Stimulated activated effector memory CD8-positive, alpha-beta T cell treated with anti-CD3 and anti-CD28 coated beads, Interleukin-12 subunit alpha, Interleukin-12 subunit beta, amount 100 ng/mL, for 72 hours (primary cell): ENCODE measurements around the gene HOXD9.

Source experiments
- ATAC-seq: fragments of 150-1000 bp; cut with Tn5 transposase; 2 replicates; pipeline ENCODE4 v1.10.0; 2021
- DNase-seq, 2 donors: peaks; one replicate each; pipeline ENCODE4 v3.0.0; 2021 to 2022; ENCODE audit warnings: low spot score in 2 of 2
- H3K27ac Mint-ChIP-seq: one replicate; pipeline ENCODE4 v1.8.0; 2022; ENCODE audit warnings: mild to moderate bottlenecking, mixed read lengths
- H3K36me3 Mint-ChIP-seq: one replicate; pipeline ENCODE4 v1.8.0; 2022; ENCODE audit warnings: mild to moderate bottlenecking, mixed read lengths
- H3K4me1 Mint-ChIP-seq: one replicate; pipeline ENCODE4 v1.8.0; 2022; ENCODE audit warnings: mixed read lengths
- H3K4me3 Mint-ChIP-seq: one replicate; pipeline ENCODE4 v1.8.0; 2022; ENCODE audit warnings: mild to moderate bottlenecking, mixed read lengths
- H3K9me3 Mint-ChIP-seq: one replicate; pipeline ENCODE4 v1.8.0; 2022; ENCODE audit warnings: mixed read lengths

Gene HOXD9

GRCh38 chr2:176101216-176101830 is 21.2 kb upstream of the HOXD9 start:
- H3K4me3 Mint-ChIP-seq, result no peak overlapping the region
- ATAC-seq (no peak), DNase-seq (no peak)
- no peaks in the 10 kb centered on the region for H3K9me3 Mint-ChIP-seq
- H3K4me1 Mint-ChIP-seq, result peaks cover 43% of the 10 kb centered on the region
- peaks cover 12% of the 10 kb centered on the region for H3K36me3 Mint-ChIP-seq
- no peak overlapping the region for H3K27ac Mint-ChIP-seq

GRCh38 chr2:176101842-176102241 is 20.7 kb upstream of the HOXD9 start:
- Mint-ChIP-seq H3K36me3 (peaks cover 15% of the 10 kb centered on the region), H3K9me3 (no peaks in the 10 kb centered on the region), H3K27ac (no peak overlapping the region), H3K4me1 (peaks cover 41% of the 10 kb centered on the region), H3K4me3 (no peak overlapping the region)
- no peak for DNase-seq
- no peak for ATAC-seq

- Mint-ChIP-seq H3K4me1 (peaks cover 36% of the 10 kb centered on the region), H3K36me3 (peaks cover 15% of the 10 kb centered on the region), H3K4me3 (no peak overlapping the region), H3K9me3 (no peaks in the 10 kb centered on the region), H3K27ac (no peak overlapping the region)
- ATAC-seq (no peak), DNase-seq (no peak)
Observed at GRCh38 chr2:176102309-176102866, 20.1 kb upstream of the HOXD9 start.

GRCh38 chr2:176103194-176103593 is 19.3 kb upstream of the HOXD9 start:
- no peak for DNase-seq
- H3K4me3 Mint-ChIP-seq, result no peak overlapping the region
- H3K36me3 Mint-ChIP-seq, result peaks cover 15% of the 10 kb centered on the region

GRCh38 chr2:176103742-176104315 is 18.7 kb upstream of the HOXD9 start:
- peak overlapping the region; percentile 39 for H3K4me3 Mint-ChIP-seq
- peaks cover 15% of the 10 kb centered on the region for H3K36me3 Mint-ChIP-seq
- no peak overlapping the region for H3K27ac Mint-ChIP-seq
- no peaks in the 10 kb centered on the region for H3K9me3 Mint-ChIP-seq
- H3K4me1 Mint-ChIP-seq, result peaks cover 30% of the 10 kb centered on the region
- ATAC-seq, result no peak
- DNase-seq, result no peak

More at GRCh38 chr2:176103194-176103593, 19.3 kb upstream of the HOXD9 start:
- H3K9me3 Mint-ChIP-seq, result no peaks in the 10 kb centered on the region
- H3K4me1 Mint-ChIP-seq, result peaks cover 29% of the 10 kb centered on the region
- ATAC-seq, result no peak
- H3K27ac Mint-ChIP-seq, result no peak overlapping the region

GRCh38 chr2:176104316-176105077 is 18.0 kb upstream of the HOXD9 start:
- ATAC-seq (peak; percentile 43), DNase-seq (no peak)
- peak overlapping the region; percentile 39 for H3K4me3 Mint-ChIP-seq
- no peak overlapping the region for H3K27ac Mint-ChIP-seq
- no peaks in the 10 kb centered on the region for H3K9me3 Mint-ChIP-seq
- H3K36me3 Mint-ChIP-seq, result peaks cover 15% of the 10 kb centered on the region
- peaks cover 37% of the 10 kb centered on the region for H3K4me1 Mint-ChIP-seq

- H3K4me3 Mint-ChIP-seq, result peak overlapping the region; percentile 39
- H3K9me3 Mint-ChIP-seq, result no peaks in the 10 kb centered on the region
- no peak overlapping the region for H3K27ac Mint-ChIP-seq
- H3K36me3 Mint-ChIP-seq, result peaks cover 15% of the 10 kb centered on the region
- DNase-seq (no peak), ATAC-seq (no peak)
- peaks cover 38% of the 10 kb centered on the region for H3K4me1 Mint-ChIP-seq
Observed at GRCh38 chr2:176105078-176105729, 17.3 kb upstream of the HOXD9 start.

- no peaks in the 10 kb centered on the region for H3K9me3 Mint-ChIP-seq
- H3K4me3 Mint-ChIP-seq, result peak overlapping the region; percentile 44
Observed at GRCh38 chr2:176105730-176106580, 16.6 kb upstream of the HOXD9 start.

GRCh38 chr2:176106581-176107539 is 15.7 kb upstream of the HOXD9 start, which contains the start of gene HOXD11:
Gene HOXD11 (plus strand): TSS chr2:176107280. CDS start chr2:176107356, 76 bp downstream.
- peak within 1 kb of the TSS; percentile 44 for H3K4me3 Mint-ChIP-seq
- H3K36me3 Mint-ChIP-seq, result peaks cover 12% of the 10 kb centered on the region
- H3K4me1 Mint-ChIP-seq, result peaks cover 38% of the 10 kb centered on the region
- H3K9me3 Mint-ChIP-seq, result no peaks in the 10 kb centered on the region
- H3K27ac Mint-ChIP-seq, result no peak within 1 kb of the TSS
- peak; percentile 19 for ATAC-seq
- no peak for DNase-seq

More at GRCh38 chr2:176105730-176106580, 16.6 kb upstream of the HOXD9 start:
- DNase-seq (no peak), ATAC-seq (no peak)
- peaks cover 15% of the 10 kb centered on the region for H3K36me3 Mint-ChIP-seq
- no peak overlapping the region for H3K27ac Mint-ChIP-seq
- peaks cover 38% of the 10 kb centered on the region for H3K4me1 Mint-ChIP-seq

- DNase-seq (no peak), ATAC-seq (no peak)
- Mint-ChIP-seq H3K4me1 (peaks cover 38% of the 10 kb centered on the region), H3K27ac (no peak overlapping the region), H3K36me3 (peaks cover 7% of the 10 kb centered on the region), H3K9me3 (no peaks in the 10 kb centered on the region), H3K4me3 (no peak overlapping the region)
Observed at GRCh38 chr2:176107731-176108181, 14.8 kb upstream of the HOXD9 start.

- peaks cover 33% of the 10 kb centered on the region for H3K4me1 Mint-ChIP-seq
- no peak overlapping the region for H3K27ac Mint-ChIP-seq
- no peak overlapping the region for H3K4me3 Mint-ChIP-seq
- DNase-seq, result no peak
- H3K36me3 Mint-ChIP-seq, result peaks cover 7% of the 10 kb centered on the region
- no peak for ATAC-seq
- no peaks in the 10 kb centered on the region for H3K9me3 Mint-ChIP-seq
Observed at GRCh38 chr2:176109192-176109901, 13.2 kb upstream of the HOXD9 start.

- DNase-seq (no peak), ATAC-seq (no peak)
- no peaks in the 10 kb centered on the region for H3K9me3 Mint-ChIP-seq
- peaks cover 27% of the 10 kb centered on the region for H3K4me1 Mint-ChIP-seq
- H3K4me3 Mint-ChIP-seq, result no peak overlapping the region
- no peak overlapping the region for H3K27ac Mint-ChIP-seq
- H3K36me3 Mint-ChIP-seq, result peaks cover 7% of the 10 kb centered on the region
Observed at GRCh38 chr2:176109946-176110345, 12.6 kb upstream of the HOXD9 start.
